Skeletal muscle cell (primary cell): ENCODE data around the gene PPP1CA.
A peak's percentile ranks its signal among the peaks of the same experiment; 100 is the strongest.

Experiments
- DNase-seq: peaks from one replicate; pipeline ENCODE4 v3.0.0-alpha.2; 2010; ENCODE audit warnings: low read depth
- H3K4me3 ChIP-seq: 2 replicates; pipeline ENCODE4 v1.5.1; 2011; ENCODE audit warnings: low read depth, mild to moderate bottlenecking, control low read depth, low read length, moderate library complexity

Gene PPP1CA

GRCh38 chr11:67401495-67402191 lies at the start of gene PPP1CA:
Gene PPP1CA (minus strand): TSS chr11:67401858. CDS start chr11:67401782, 76 bp downstream.
- peak within 1 kb of the TSS; percentile 98 for H3K4me3 ChIP-seq
- peak; percentile 56 for DNase-seq

GRCh38 chr11:67450796-67451657 lies 49.4 kb upstream of the PPP1CA start:
- H3K4me3 ChIP-seq: no peak overlapping the region
- DNase-seq: no peak

GRCh38 chr11:67449116-67449844 lies 47.6 kb upstream of the PPP1CA start:
- DNase-seq: no peak
- H3K4me3 ChIP-seq: no peak overlapping the region

GRCh38 chr11:67448220-67448609 lies 46.6 kb upstream of the PPP1CA start:
- no peak overlapping the region for H3K4me3 ChIP-seq
- DNase-seq: no peak

- H3K4me3 ChIP-seq: no peak overlapping the region
Observed at GRCh38 chr11:67445515-67445914, 43.9 kb upstream of the PPP1CA start.

GRCh38 chr11:67442504-67443404 lies 41.1 kb upstream of the PPP1CA start:
- DNase-seq: no peak
- H3K4me3 ChIP-seq: peak overlapping the region; percentile 85

More at GRCh38 chr11:67445515-67445914, 43.9 kb upstream of the PPP1CA start:
- no peak for DNase-seq

GRCh38 chr11:67441731-67442351 lies 40.2 kb upstream of the PPP1CA start:
- DNase-seq: no peak
- no peak overlapping the region for H3K4me3 ChIP-seq

- DNase-seq: no peak
- no peak overlapping the region for H3K4me3 ChIP-seq
Observed at GRCh38 chr11:67441098-67441563, 39.5 kb upstream of the PPP1CA start.

- H3K4me3 ChIP-seq: no peak overlapping the region
- DNase-seq: no peak
Observed at GRCh38 chr11:67440229-67441097, 38.8 kb upstream of the PPP1CA start.

GRCh38 chr11:67439321-67440228 lies 37.9 kb upstream of the PPP1CA start:
- no peak for DNase-seq
- no peak overlapping the region for H3K4me3 ChIP-seq

GRCh38 chr11:67438158-67438902 lies 36.7 kb upstream of the PPP1CA start:
- H3K4me3 ChIP-seq: no peak overlapping the region
- no peak for DNase-seq

- no peak overlapping the region for H3K4me3 ChIP-seq
- DNase-seq: no peak
Observed at GRCh38 chr11:67437809-67438157, 36.1 kb upstream of the PPP1CA start.

- no peak within 1 kb of the TSS for H3K4me3 ChIP-seq
- no peak for DNase-seq
Observed at GRCh38 chr11:67437082-67437808, 35.6 kb upstream of the PPP1CA start, which contains the start of gene PTPRCAP. Gene PTPRCAP (minus strand): TSS chr11:67437682. CDS start chr11:67437619, 63 bp downstream.

GRCh38 chr11:67436459-67437081 lies 34.9 kb upstream of the PPP1CA start:
- no peak for DNase-seq
- H3K4me3 ChIP-seq: no peak overlapping the region
